Cardiac fibroblast (primary cell): Measurements from ENCODE around the gene PSKH1.

ENCODE experiments used
- DNase-seq, 2 donors: peaks; one replicate each; pipeline versions ENCODE4 v3.0.0 to v3.0.0-alpha.2; 2010; ENCODE audit warnings: low read depth in 2 of 2
- H3K4me3 ChIP-seq, 2 donors: replicated peaks in 1 of 2; 1 replicate in 1 of 2; 2 replicates in 1 of 2; pipeline ENCODE4 v1.5.1; 2011; ENCODE audit warnings: low read depth in 2 of 2, low read length in 2 of 2, mild to moderate bottlenecking in 2 of 2, moderate library complexity in 1 of 2
- CTCF ChIP-seq: IDR thresholded peaks from one replicate; pipeline ENCODE4 v1.5.1; 2011; ENCODE audit warnings: low read depth, mild to moderate bottlenecking, low read length, inconsistent platforms

PSKH1 gene

GRCh38 chr16:67885545-67885944 lies 7.5 kb upstream of the PSKH1 start:
- H3K4me3 ChIP-seq, result no peak overlapping the region
- no peak for DNase-seq
- no peak for TF ChIP-seq CTCF

- TF ChIP-seq CTCF, result no peak
- DNase-seq, result no peak
- no peak overlapping the region for H3K4me3 ChIP-seq
Measured at GRCh38 chr16:67885976-67886375, 7.1 kb upstream of the PSKH1 start.

- no peak for DNase-seq
- TF ChIP-seq CTCF, result no peak
- no peak overlapping the region for H3K4me3 ChIP-seq
Measured at GRCh38 chr16:67886387-67886786, 6.7 kb upstream of the PSKH1 start.

- DNase-seq, result no peak
- no peak overlapping the region for H3K4me3 ChIP-seq
- no peak for TF ChIP-seq CTCF
Measured at GRCh38 chr16:67888331-67888730, 4.7 kb upstream of the PSKH1 start.

- DNase-seq, result no peak
- no peak for TF ChIP-seq CTCF
- H3K4me3 ChIP-seq, result peak overlapping the region in 1 of 2 donors; percentile 49
Measured at GRCh38 chr16:67892375-67892774, 679 bp upstream of the PSKH1 start.

- TF ChIP-seq CTCF, result no peak
- peak overlapping the region; percentile 88 to 90 for H3K4me3 ChIP-seq
- DNase-seq, result peak; percentile 15 to 25
Measured at GRCh38 chr16:67893743-67894399, 817 bp downstream of the PSKH1 start.

GRCh38 chr16:67897231-67897630 lies 4.2 kb downstream of the PSKH1 start:
- H3K4me3 ChIP-seq, result no peak overlapping the region
- DNase-seq, result peak; percentile 48 to 82
- no peak for TF ChIP-seq CTCF
